Raji (cell line): Measurements from ENCODE around the gene TECR.

Source experiments
- POLR2A ChIP-seq: IDR thresholded peaks from 2 replicates; pipeline ENCODE4 v1.6.1; 2011; ENCODE audit warnings: low read depth, low read length, control low read depth; ENCODE audit not compliant: insufficient read depth

TECR gene

GRCh38 chr19:14580623-14581237 lies 51.3 kb downstream of the TECR start:
- TF ChIP-seq POLR2A, result no peak

GRCh38 chr19:14582894-14583340 lies 53.5 kb downstream of the TECR start, which contains the start of gene CLEC17A:
CLEC17A (plus strand) TSS chr19:14583084; CDS start chr19:14583161, 77 bp downstream.
- TF ChIP-seq POLR2A, result peak; percentile 32; the same call in 1 of the 2 replicates

- TF ChIP-seq POLR2A, result no peak
Observed at GRCh38 chr19:14595558-14595957, 66.2 kb downstream of the TECR start.

GRCh38 chr19:14599548-14600147 lies 70.3 kb downstream of the TECR start:
- no peak for TF ChIP-seq POLR2A

- no peak for TF ChIP-seq POLR2A
Observed at GRCh38 chr19:14603990-14604387, 74.6 kb downstream of the TECR start.

GRCh38 chr19:14606627-14607026 lies 77.2 kb downstream of the TECR start:
- TF ChIP-seq POLR2A, result no peak

- TF ChIP-seq POLR2A, result no peak
Observed at GRCh38 chr19:14611051-14611450, 81.7 kb downstream of the TECR start.

- no peak for TF ChIP-seq POLR2A
Observed at GRCh38 chr19:14612657-14613056, 83.3 kb downstream of the TECR start.

GRCh38 chr19:14614099-14614412 lies 84.7 kb downstream of the TECR start:
- TF ChIP-seq POLR2A, result no peak
